Stimulated activated naive CD8-positive, alpha-beta T cell treated with anti-CD3 and anti-CD28 coated beads, Interleukin-15, Interleukin-2, amounts not matched to agents 100 ng/mL and 50 ng/mL, for 24 hours (primary cell): ENCODE results near the gene WDPCP.

Experiments used
- H3K27ac Mint-ChIP-seq: one replicate; pipeline ENCODE4 v1.8.0; 2021; ENCODE audit warnings: mild to moderate bottlenecking, mixed read lengths
- H3K27me3 Mint-ChIP-seq: one replicate; pipeline ENCODE4 v1.8.0; 2021; ENCODE audit warnings: mixed read lengths
- H3K36me3 Mint-ChIP-seq: one replicate; pipeline ENCODE4 v1.8.0; 2021; ENCODE audit warnings: low read depth, mixed read lengths
- H3K4me1 Mint-ChIP-seq: one replicate; pipeline ENCODE4 v1.8.0; 2021; ENCODE audit warnings: low read depth, mixed read lengths
- H3K4me3 Mint-ChIP-seq: one replicate; pipeline ENCODE4 v1.8.0; 2021; ENCODE audit warnings: mild to moderate bottlenecking, mixed read lengths
- H3K9me3 Mint-ChIP-seq: one replicate; pipeline ENCODE4 v1.8.0; 2021; ENCODE audit warnings: mixed read lengths

Gene WDPCP

DNA sequence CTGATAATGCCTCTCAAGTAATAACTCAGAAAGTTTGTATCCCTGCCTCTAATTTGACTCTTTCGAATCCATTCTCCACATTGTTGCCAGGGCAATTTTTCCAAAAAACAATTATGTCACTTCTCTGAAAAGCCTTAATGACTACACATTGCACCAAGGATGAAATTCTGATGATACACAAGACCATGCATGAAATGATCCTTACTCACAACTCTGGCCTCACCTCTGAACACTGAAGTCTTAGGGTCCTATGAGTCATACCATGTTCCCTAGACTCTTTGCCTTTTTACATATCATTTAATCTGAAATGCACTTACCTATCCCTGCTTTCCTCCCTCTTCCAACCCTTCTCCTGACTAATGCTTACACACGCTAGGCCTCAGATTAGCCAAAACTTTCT lies 51.0 kb downstream of the WDPCP start:
- H3K4me1 Mint-ChIP-seq: no peaks in the 10 kb centered on the region
- H3K36me3 Mint-ChIP-seq: peaks cover 28% of the 10 kb centered on the region
- H3K9me3 Mint-ChIP-seq: peaks cover 21% of the 10 kb centered on the region
- H3K4me3 Mint-ChIP-seq: no peak overlapping the region
- no peaks in the 10 kb centered on the region for H3K27me3 Mint-ChIP-seq
- H3K27ac Mint-ChIP-seq: no peak overlapping the region

DNA sequence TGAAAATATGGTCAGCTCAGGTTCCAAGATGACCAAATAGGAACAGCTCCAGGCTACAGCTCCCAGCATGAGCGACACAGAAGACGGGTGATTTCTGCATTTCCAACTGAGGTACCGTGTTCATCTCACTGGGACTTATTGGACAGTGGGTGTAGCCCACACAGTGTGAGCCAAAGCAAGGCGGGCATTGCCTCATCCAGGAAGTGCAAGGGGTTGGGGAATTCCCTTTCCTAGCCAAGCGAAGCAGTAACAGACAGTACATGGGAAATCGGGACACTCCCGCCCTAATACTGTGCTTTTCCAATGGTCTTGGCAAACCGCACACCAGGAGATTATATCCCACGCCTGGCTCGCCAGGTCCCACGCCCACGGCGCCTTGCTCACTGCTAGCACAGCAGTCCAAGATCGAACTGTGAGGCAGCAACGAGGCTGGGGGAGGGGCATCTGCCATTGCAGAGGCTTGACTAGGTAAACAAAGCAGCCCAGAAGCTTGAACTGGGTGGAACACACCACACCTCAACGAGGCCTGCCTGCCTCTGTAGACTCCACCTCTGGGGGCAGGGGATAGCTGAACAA lies 57.5 kb downstream of the WDPCP start:
- Mint-ChIP-seq H3K27me3 (no peaks in the 10 kb centered on the region), H3K4me1 (no peaks in the 10 kb centered on the region), H3K36me3 (peaks cover 38% of the 10 kb centered on the region), H3K27ac (no peak overlapping the region), H3K4me3 (no peak overlapping the region), H3K9me3 (peaks cover 29% of the 10 kb centered on the region)

DNA sequence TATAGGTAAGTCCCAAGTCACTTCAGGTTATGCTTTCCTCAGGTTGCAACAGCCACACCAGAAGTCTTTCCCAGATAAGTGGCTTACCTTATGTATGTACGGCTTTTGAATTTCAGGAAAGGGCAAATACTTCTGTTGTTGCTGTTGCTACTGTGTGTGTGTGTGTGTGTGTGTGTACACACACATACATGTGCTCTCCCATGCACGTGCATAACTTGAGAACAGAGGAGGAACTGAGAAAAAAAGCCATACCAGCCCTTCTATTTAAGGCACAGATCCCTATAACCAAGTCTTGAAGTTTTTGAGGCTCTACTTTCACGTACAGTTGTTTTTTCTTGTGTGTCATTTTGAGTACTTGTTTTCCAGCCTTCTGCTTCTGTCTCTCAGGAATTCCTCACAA lies 62.4 kb downstream of the WDPCP start:
- peaks cover 40% of the 10 kb centered on the region for H3K9me3 Mint-ChIP-seq

DNA sequence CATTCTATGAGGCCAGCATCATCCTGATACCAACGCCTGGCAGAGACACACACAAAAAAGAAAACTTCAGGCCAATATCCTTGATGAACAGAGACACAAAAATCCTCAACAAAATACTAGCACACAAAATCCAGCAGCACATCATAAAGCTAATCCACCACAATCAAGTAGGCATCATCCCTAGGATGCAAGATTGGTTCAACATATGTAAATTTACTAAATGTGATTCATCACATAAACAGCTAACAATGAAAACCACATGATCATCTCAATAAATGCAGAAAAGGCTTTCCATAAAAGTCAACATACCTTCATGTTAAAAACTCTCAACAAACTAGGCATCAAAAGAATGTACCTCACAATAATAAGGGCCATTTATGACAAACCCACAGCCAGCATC lies 65.3 kb downstream of the WDPCP start:
- H3K9me3 Mint-ChIP-seq: peaks cover 46% of the 10 kb centered on the region
- no peaks in the 10 kb centered on the region for H3K4me1 Mint-ChIP-seq
- H3K4me3 Mint-ChIP-seq: no peak overlapping the region
- H3K27me3 Mint-ChIP-seq: no peaks in the 10 kb centered on the region
- peaks cover 34% of the 10 kb centered on the region for H3K36me3 Mint-ChIP-seq
- no peak overlapping the region for H3K27ac Mint-ChIP-seq

More for the DNA sequence above, 62.4 kb downstream of the WDPCP start:
- Mint-ChIP-seq H3K27me3 (no peaks in the 10 kb centered on the region), H3K36me3 (peaks cover 36% of the 10 kb centered on the region), H3K27ac (no peak overlapping the region), H3K4me3 (no peak overlapping the region), H3K4me1 (no peaks in the 10 kb centered on the region)

DNA sequence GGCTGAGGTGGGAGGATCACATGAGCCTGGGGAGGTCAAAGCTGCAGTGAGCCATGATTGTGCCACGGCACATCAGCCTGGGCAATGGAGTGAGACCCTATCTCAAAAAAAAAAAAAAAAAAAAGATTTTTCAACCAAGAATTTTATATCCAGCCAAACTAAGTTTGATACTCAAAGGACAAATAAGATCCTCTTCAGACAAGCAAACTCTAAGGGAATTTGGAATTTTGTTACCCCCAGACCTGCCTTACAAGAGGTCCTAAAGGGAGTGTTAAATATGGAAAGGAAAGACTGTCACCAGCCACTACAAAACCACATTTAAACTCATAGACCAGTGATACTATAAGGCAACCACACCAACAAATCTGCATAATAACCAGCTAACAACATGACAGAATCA lies 67.5 kb downstream of the WDPCP start:
- peaks cover 49% of the 10 kb centered on the region for H3K9me3 Mint-ChIP-seq
- H3K36me3 Mint-ChIP-seq: peaks cover 39% of the 10 kb centered on the region
- no peaks in the 10 kb centered on the region for H3K27me3 Mint-ChIP-seq
- H3K4me3 Mint-ChIP-seq: no peak overlapping the region
- no peaks in the 10 kb centered on the region for H3K4me1 Mint-ChIP-seq
- no peak overlapping the region for H3K27ac Mint-ChIP-seq

DNA sequence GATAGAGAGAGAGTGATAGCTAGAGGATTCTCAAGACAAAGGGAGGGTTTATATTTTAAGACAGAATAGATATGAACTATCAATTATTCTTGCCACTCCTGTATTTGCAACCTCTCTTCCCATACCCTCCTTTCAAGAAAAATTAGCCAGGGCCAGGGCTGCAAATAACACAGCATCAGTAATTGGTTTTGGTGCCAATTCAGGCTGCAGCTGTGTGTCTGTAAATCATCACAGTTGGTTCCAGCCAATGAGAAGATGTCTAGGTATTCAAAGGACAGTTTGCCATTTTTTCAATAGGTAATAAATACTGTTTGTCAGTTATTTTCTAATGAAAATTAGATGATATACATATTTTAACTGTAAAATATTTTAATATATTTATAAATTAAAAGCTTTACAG lies 73.5 kb downstream of the WDPCP start:
- no peak overlapping the region for H3K27ac Mint-ChIP-seq
- peaks cover 20% of the 10 kb centered on the region for H3K36me3 Mint-ChIP-seq
- no peaks in the 10 kb centered on the region for H3K4me1 Mint-ChIP-seq
- peaks cover 16% of the 10 kb centered on the region for H3K9me3 Mint-ChIP-seq
- H3K27me3 Mint-ChIP-seq: no peaks in the 10 kb centered on the region
- H3K4me3 Mint-ChIP-seq: no peak overlapping the region

DNA sequence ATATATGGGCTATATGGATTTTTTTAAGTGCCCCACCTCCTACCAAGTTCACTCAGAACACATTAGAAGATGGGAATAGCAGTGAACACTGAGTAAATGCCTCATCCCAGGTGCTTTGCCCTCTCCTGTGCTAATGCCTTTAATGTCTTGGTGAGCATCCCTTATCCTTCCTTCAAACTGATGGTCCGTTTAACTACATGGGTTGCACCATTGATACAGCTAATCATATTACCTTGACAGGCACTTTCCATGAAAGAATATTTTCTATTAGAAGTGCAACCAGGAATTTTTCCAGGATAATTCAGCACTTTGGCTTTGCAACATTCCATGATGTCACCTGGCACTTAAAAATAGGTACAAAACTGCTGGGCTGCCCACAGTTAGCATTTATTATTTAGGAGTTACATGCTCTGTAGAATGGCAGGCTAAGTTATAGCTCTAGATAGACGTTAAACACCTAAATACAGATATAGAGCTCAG lies 74.0 kb downstream of the WDPCP start:
- no peak overlapping the region for H3K27ac Mint-ChIP-seq
- H3K4me1 Mint-ChIP-seq: no peaks in the 10 kb centered on the region
- H3K4me3 Mint-ChIP-seq: no peak overlapping the region
- no peaks in the 10 kb centered on the region for H3K27me3 Mint-ChIP-seq
- H3K36me3 Mint-ChIP-seq: peaks cover 23% of the 10 kb centered on the region
- peaks cover 16% of the 10 kb centered on the region for H3K9me3 Mint-ChIP-seq

DNA sequence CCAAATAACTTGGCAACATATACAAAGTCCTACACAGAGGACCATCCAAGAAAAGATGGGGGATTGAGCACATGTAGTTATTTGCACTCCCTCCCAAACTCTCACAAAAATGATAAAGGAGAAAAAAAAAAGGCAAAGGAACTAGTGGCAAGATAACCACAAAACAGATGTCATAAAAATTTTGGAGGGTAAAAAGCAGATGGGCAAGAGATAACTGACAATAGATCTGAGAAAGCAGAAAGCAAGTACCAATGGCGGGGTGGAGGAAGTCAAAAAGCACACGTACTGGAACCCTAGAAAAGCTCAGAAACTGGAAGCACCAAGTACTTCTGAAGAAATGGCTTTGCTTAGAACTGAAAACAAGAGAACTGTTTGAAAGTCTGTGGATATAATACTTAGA lies 82.0 kb downstream of the WDPCP start:
- H3K27me3 Mint-ChIP-seq: no peaks in the 10 kb centered on the region
- H3K27ac Mint-ChIP-seq: no peak overlapping the region
- H3K9me3 Mint-ChIP-seq: peaks cover 23% of the 10 kb centered on the region
- H3K4me1 Mint-ChIP-seq: peaks cover 11% of the 10 kb centered on the region
- peaks cover 32% of the 10 kb centered on the region for H3K36me3 Mint-ChIP-seq
- H3K4me3 Mint-ChIP-seq: no peak overlapping the region

DNA sequence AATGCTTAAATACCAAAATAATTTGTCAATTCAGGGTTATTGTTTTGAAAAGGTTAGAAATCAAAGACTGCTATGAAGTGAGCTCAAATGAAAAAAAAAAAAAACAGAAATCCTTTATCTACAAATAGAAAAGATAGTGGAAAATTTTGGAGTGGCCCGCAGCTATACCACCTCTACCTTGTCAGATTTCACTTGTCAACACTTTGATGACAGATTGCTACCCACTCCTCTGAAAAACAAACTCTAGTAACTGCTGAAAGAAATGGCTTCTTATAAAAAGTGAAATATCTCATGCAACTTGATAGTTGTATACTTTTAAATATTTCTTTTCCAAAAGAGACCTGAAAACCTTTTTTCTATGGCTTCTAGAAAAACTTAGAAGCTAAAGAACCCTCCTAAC lies 84.5 kb downstream of the WDPCP start:
- peaks cover 8% of the 10 kb centered on the region for H3K9me3 Mint-ChIP-seq
- no peaks in the 10 kb centered on the region for H3K27me3 Mint-ChIP-seq
- peaks cover 11% of the 10 kb centered on the region for H3K36me3 Mint-ChIP-seq
- H3K4me3 Mint-ChIP-seq: no peak overlapping the region
- peaks cover 11% of the 10 kb centered on the region for H3K4me1 Mint-ChIP-seq
- no peak overlapping the region for H3K27ac Mint-ChIP-seq

DNA sequence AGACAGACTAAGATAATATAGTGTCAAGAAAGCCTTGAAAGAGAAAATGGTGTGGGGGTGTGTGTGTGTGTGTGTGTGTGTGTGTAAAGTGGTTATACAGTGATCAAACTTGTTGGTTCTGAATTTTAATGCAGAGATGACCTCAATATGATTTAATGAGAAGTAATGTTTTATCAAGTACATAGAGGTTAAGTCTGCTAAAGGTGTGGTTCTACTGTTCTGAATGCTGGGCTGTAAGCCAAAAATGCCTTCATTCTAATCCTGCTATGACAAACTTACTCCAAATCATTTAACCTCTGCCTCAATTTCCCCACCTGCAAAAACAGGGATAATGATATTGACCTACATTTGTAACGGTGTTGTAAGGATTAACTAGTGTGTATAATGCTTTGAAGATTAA lies 87.9 kb downstream of the WDPCP start:
- no peaks in the 10 kb centered on the region for H3K9me3 Mint-ChIP-seq
- no peaks in the 10 kb centered on the region for H3K36me3 Mint-ChIP-seq
- no peak overlapping the region for H3K4me3 Mint-ChIP-seq
- H3K27ac Mint-ChIP-seq: no peak overlapping the region
- H3K4me1 Mint-ChIP-seq: peaks cover 8% of the 10 kb centered on the region
- H3K27me3 Mint-ChIP-seq: no peaks in the 10 kb centered on the region

DNA sequence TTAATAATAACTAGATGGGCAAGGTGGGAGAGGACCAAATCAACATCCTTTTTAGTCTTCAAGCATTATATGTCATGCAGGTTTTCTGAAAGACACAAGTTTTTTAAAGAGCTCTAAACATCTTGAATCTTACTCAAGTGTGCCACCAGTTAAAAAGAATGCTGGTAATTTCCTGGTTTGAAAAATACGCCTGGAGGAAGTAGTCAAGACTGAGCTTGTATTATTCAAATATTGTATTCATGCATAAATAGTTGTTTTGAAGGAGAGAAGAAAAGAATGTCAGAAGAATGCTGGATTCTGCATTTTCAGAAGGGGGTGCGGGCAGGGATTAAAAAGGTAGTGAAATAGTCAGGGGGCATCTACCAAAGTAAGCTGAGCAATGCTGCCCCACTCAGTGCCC lies 90.7 kb downstream of the WDPCP start:
- Mint-ChIP-seq H3K9me3 (no peaks in the 10 kb centered on the region), H3K36me3 (peaks cover 6% of the 10 kb centered on the region), H3K4me1 (peaks cover 8% of the 10 kb centered on the region), H3K27ac (no peak overlapping the region), H3K27me3 (no peaks in the 10 kb centered on the region), H3K4me3 (no peak overlapping the region)

DNA sequence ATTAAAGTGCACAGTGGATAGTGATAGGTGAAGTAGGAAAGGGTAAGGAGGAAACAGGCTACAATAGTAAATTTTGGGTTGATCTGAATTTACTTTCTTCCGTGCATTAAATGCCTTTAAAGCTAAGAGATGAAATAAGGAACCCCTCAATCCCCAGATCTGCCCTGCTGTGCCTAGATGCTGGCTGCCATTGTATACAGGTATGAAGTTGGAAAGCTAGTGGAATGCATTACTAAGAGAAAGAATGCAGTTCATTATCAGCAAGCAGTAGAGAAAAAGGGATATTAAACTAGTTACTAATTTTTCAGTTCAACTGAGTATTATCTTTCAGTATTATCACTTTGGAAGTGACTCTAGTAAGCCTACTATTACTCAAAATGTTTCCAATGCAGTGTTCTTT lies 93.3 kb downstream of the WDPCP start:
- H3K4me3 Mint-ChIP-seq: no peak overlapping the region
- H3K27me3 Mint-ChIP-seq: no peaks in the 10 kb centered on the region
- no peak overlapping the region for H3K27ac Mint-ChIP-seq
- no peaks in the 10 kb centered on the region for H3K9me3 Mint-ChIP-seq
- peaks cover 6% of the 10 kb centered on the region for H3K36me3 Mint-ChIP-seq
- peaks cover 8% of the 10 kb centered on the region for H3K4me1 Mint-ChIP-seq

DNA sequence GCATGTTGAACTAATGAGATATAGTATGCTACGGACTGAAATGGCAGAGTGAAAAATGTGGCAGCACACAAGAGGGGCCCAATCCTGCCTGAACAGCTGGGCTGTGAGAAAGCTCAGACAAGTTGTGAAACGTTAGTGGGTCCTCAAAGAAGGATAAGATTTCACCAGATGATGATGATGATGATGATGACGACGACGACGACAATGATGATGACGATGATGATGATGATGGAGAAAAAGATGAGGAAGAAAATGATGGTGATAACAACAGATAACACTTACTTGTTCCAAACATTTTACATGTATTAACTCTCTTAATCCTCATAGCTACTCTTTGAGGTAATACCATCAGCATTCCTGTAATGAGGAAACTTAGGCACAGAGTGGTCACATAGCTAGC lies 94.2 kb downstream of the WDPCP start:
- Mint-ChIP-seq H3K27me3 (no peaks in the 10 kb centered on the region), H3K4me3 (no peak overlapping the region), H3K27ac (no peak overlapping the region), H3K4me1 (peaks cover 8% of the 10 kb centered on the region), H3K36me3 (peaks cover 6% of the 10 kb centered on the region), H3K9me3 (no peaks in the 10 kb centered on the region)

DNA sequence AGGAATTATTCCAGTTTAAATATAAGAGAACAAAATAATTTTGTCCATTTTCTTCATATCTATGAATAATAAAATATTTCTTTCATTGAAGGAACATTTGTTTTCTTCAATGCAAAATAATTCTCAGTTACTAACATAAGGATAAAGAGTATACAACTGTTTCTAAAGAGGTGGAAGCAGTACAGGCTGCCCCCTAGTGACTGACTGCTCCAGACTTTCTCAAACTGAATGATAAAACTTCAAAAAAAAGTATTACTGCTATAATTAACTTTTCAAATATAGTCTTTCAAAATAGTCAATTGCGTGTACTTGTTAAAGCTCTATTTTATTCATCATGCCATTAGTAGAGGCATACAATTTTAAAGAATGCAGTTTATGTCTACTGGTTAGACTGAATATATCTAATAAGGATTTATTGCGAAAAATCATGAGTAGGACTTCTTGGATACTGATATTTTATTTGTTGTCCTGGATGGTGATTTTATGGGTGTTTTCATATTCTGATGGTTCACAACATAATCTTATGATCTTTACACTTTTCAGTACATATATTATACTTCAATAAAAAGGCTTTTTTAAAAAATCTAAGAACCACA lies 100.1 kb downstream of the WDPCP start:
- Mint-ChIP-seq H3K36me3 (no peaks in the 10 kb centered on the region), H3K4me3 (no peak overlapping the region)

DNA sequence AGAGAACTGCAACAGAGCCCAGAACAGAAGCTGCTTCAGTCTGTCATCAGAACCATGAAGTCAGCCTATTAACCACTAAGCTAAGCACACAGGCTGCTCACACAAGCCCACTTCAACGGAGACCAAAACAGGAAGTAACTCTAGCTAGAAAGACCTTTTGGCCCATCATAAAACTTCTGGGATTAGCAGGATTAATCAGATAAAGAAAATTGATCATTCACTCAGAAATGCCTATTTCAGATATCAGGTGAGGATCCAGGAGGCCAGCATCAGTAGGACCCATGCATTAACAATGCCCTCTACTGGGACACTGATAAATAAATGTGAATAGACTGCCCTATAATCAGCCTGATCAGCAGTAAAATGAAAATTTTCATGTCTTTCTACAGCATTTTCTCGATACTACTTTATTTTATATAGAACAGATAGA lies 101.4 kb downstream of the WDPCP start:
- H3K27me3 Mint-ChIP-seq: no peaks in the 10 kb centered on the region
- H3K4me1 Mint-ChIP-seq: no peaks in the 10 kb centered on the region
- peaks cover 3% of the 10 kb centered on the region for H3K36me3 Mint-ChIP-seq

More for the DNA sequence above, 100.1 kb downstream of the WDPCP start:
- no peaks in the 10 kb centered on the region for H3K9me3 Mint-ChIP-seq
- no peaks in the 10 kb centered on the region for H3K4me1 Mint-ChIP-seq
- no peak overlapping the region for H3K27ac Mint-ChIP-seq
- H3K27me3 Mint-ChIP-seq: no peaks in the 10 kb centered on the region

DNA sequence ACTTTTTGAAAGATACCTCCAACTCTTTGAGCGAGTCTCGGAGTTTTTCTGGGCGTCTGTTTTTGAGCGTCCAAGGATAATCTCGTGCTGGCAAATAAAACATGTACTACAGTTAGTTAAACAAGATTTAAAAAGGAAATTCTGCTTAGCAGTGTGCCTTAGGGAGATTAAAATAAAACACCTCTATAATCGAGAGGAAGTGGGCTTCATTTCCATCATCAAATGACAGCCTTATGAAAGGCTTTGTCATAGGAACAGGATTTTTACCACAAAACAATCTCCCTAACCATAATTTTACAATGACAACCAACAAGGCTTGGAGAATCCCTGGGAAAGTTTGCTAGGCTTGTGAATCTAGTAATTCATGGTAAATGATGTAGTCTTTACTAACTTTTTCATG lies 103.4 kb downstream of the WDPCP start:
- Mint-ChIP-seq H3K4me1 (no peaks in the 10 kb centered on the region), H3K9me3 (no peaks in the 10 kb centered on the region), H3K36me3 (peaks cover 19% of the 10 kb centered on the region), H3K4me3 (no peak overlapping the region), H3K27me3 (no peaks in the 10 kb centered on the region), H3K27ac (no peak overlapping the region)

More for the DNA sequence above, 101.4 kb downstream of the WDPCP start:
- H3K27ac Mint-ChIP-seq: no peak overlapping the region
- H3K9me3 Mint-ChIP-seq: no peaks in the 10 kb centered on the region
- H3K4me3 Mint-ChIP-seq: no peak overlapping the region
